GM23338 (cell line): ENCODE data around the gene CYP2D6. TPM values are rescaled to one million over a fixed set of nuclear protein-coding genes. Genes with fewer than 3 reads are reported as not detected.
A peak's percentile ranks its signal among the peaks of the same experiment; 100 is the strongest.
"Not testable (repeated sequence)": the region's sequence is repeated elsewhere in the genome, so short reads cannot be mapped to it uniquely, and the experiment has no call there.

ENCODE experiments used
- ATAC-seq: fragments of 200-7000 bp; cut with Tn5 transposase; 3 replicates; pipeline ENCODE4 v1.9.1; 2020
- DNase-seq: peaks from one replicate; pipeline ENCODE4 v3.0.0-alpha.2; 2015; ENCODE audit warnings: low spot score
- H2AFZ ChIP-seq: fragments of 200-600 bp; sonication (generic); 2 replicates; pipeline ENCODE4 v1.8.0; 2016; ENCODE audit warnings: antibody characterized with exemption, mild to moderate bottlenecking, moderate library complexity
- H3F3A ChIP-seq: fragments of 200-600 bp; sonication (generic); replicated peaks from 2 replicates; pipeline ENCODE4 v1.8.0; 2017; ENCODE audit warnings: antibody characterized with exemption, mixed run types, low read depth
- H3K27ac ChIP-seq: fragments of 200-600 bp; sonication (generic); 2 replicates; pipeline ENCODE4 v1.6.1; 2016; ENCODE audit warnings: low read depth
- H3K27me3 ChIP-seq: fragments of 200-600 bp; sonication (generic); 2 replicates; pipeline ENCODE4 v1.8.0; 2016; ENCODE audit warnings: mild to moderate bottlenecking, mixed run types, moderate library complexity; ENCODE audit not compliant: insufficient read depth
- H3K36me3 ChIP-seq: fragments of 200-600 bp; sonication (generic); 2 replicates; pipeline ENCODE4 v1.8.0; 2016; ENCODE audit warnings: mild to moderate bottlenecking; ENCODE audit not compliant: insufficient read depth
- H3K4me1 ChIP-seq: fragments of 200-600 bp; sonication (generic); 2 replicates; pipeline ENCODE4 v1.8.0; 2016; ENCODE audit warnings: mild to moderate bottlenecking, moderate library complexity; ENCODE audit not compliant: insufficient read depth
- H3K4me2 ChIP-seq: fragments of 200-600 bp; sonication (generic); 2 replicates; pipeline ENCODE4 v1.7.1; 2017; ENCODE audit warnings: mixed run types
- H3K4me3 ChIP-seq: fragments of 200-600 bp; sonication (generic); 2 replicates; pipeline ENCODE4 v1.6.1; 2016; ENCODE audit warnings: mixed run types
- H3K79me2 ChIP-seq: fragments of 200-600 bp; sonication (generic); replicated peaks from 2 replicates; pipeline ENCODE4 v1.8.0; 2017; ENCODE audit warnings: mild to moderate bottlenecking; ENCODE audit not compliant: insufficient read depth
- H3K9me2 ChIP-seq: fragments of 200-600 bp; sonication (generic); 2 replicates; pipeline ENCODE4 v1.8.0; 2017; ENCODE audit not compliant: insufficient read depth
- H4K20me1 ChIP-seq: fragments of 200-600 bp; sonication (generic); replicated peaks from 2 replicates; pipeline ENCODE4 v1.8.0; 2017; ENCODE audit warnings: mild to moderate bottlenecking; ENCODE audit not compliant: insufficient read depth
- H3K27ac Mint-ChIP-seq: 2 replicates; pipeline ENCODE4 v1.8.0; 2020; ENCODE audit warnings: inconsistent platforms, mild to moderate bottlenecking, moderate library complexity, mixed read lengths
- H3K27me3 Mint-ChIP-seq: 3 replicates; pipeline ENCODE4 v1.8.0; 2022; ENCODE audit warnings: low read depth, mild to moderate bottlenecking, moderate library complexity, mixed read lengths, inconsistent platforms; ENCODE audit not compliant: insufficient read depth, poor library complexity
- H3K36me3 Mint-ChIP-seq: 3 replicates; pipeline ENCODE4 v1.8.0; 2021; ENCODE audit warnings: low read depth, mild to moderate bottlenecking, inconsistent platforms, moderate library complexity, mixed read lengths
- H3K4me1 Mint-ChIP-seq: 3 replicates; pipeline ENCODE4 v1.8.0; 2020; ENCODE audit warnings: mild to moderate bottlenecking, inconsistent platforms, mixed read lengths
- H3K4me3 Mint-ChIP-seq: 3 replicates; pipeline ENCODE4 v1.8.0; 2021; ENCODE audit warnings: moderate library complexity, mild to moderate bottlenecking, inconsistent platforms, mixed read lengths
- H3K9me3 Mint-ChIP-seq: 3 replicates; pipeline ENCODE4 v1.8.0; 2020; ENCODE audit warnings: moderate library complexity, mild to moderate bottlenecking, inconsistent platforms, mixed read lengths
- CREB1 ChIP-seq: fragments of 250-450 bp; sonication (Bioruptor Pico); IDR thresholded peaks from 2 replicates; pipeline ENCODE4 v1.5.0; 2020; ENCODE audit warnings: low read depth, mild to moderate bottlenecking, moderate library complexity
- EZH2 ChIP-seq: fragments of 200-600 bp; sonication (generic); IDR thresholded peaks from one replicate; pipeline ENCODE4 v1.8.0; 2017; ENCODE audit warnings: antibody characterized with exemption, mild to moderate bottlenecking, low read depth; ENCODE audit not compliant: unreplicated experiment
- EZH2phosphoT487 ChIP-seq: fragments of 200-600 bp; sonication (generic); IDR thresholded peaks from one replicate; pipeline ENCODE4 v1.8.1; 2018; ENCODE audit warnings: antibody characterized with exemption; ENCODE audit not compliant: unreplicated experiment
- NANOG ChIP-seq: IDR thresholded peaks from 2 replicates; pipeline ENCODE4 v1.6.1; 2016; ENCODE audit warnings: antibody characterized with exemption, borderline replicate concordance
- REST ChIP-seq: IDR thresholded peaks from one replicate; pipeline ENCODE4 v1.6.1; 2018; ENCODE audit warnings: antibody characterized with exemption; ENCODE audit not compliant: unreplicated experiment
- STAT1 ChIP-seq: IDR thresholded peaks from one replicate; pipeline ENCODE4 v1.6.1; 2016; ENCODE audit warnings: antibody characterized with exemption; ENCODE audit not compliant: unreplicated experiment
- ZNF114 ChIP-seq: fragments of 250-450 bp; sonication (Bioruptor Pico); IDR thresholded peaks from 2 replicates; pipeline ENCODE4 v1.5.0; 2020; ENCODE audit warnings: mild to moderate bottlenecking, moderate library complexity
- polyA plus RNA-seq: library from polyadenylated mRNA; unstranded; fragments of >200 nt; fragmentation: Nextera tagmentation; extraction: Ambion mirVana; gene quantifications from 2 replicates; pipeline ENCODE4 v1.2.1, GENCODE V29; 2016
- total RNA-seq: library from RNA; depleted of rRNA; stranded (reverse); fragments of >200 nt; shearing (Covaris generic); gene quantifications from 2 replicates; pipeline ENCODE4 v1.2.3, GENCODE V29; 2014
- TF ChIP-seq, protein P1 (sequence below): fragments of 250-450 bp; sonication (Bioruptor Pico); IDR thresholded peaks from 2 replicates; pipeline ENCODE4 v1.5.0; 2020; ENCODE audit warnings: mild to moderate bottlenecking, moderate library complexity
- TF ChIP-seq, protein P2 (sequence below): IDR thresholded peaks from 2 replicates; pipeline ENCODE4 v1.6.1; 2016; ENCODE audit warnings: antibody characterized with exemption

The CYP2D6 gene
- total and polyA plus RNA-seq, 2 experiments from 2014 or later: 1.2 to 1.3 TPM

DNA sequence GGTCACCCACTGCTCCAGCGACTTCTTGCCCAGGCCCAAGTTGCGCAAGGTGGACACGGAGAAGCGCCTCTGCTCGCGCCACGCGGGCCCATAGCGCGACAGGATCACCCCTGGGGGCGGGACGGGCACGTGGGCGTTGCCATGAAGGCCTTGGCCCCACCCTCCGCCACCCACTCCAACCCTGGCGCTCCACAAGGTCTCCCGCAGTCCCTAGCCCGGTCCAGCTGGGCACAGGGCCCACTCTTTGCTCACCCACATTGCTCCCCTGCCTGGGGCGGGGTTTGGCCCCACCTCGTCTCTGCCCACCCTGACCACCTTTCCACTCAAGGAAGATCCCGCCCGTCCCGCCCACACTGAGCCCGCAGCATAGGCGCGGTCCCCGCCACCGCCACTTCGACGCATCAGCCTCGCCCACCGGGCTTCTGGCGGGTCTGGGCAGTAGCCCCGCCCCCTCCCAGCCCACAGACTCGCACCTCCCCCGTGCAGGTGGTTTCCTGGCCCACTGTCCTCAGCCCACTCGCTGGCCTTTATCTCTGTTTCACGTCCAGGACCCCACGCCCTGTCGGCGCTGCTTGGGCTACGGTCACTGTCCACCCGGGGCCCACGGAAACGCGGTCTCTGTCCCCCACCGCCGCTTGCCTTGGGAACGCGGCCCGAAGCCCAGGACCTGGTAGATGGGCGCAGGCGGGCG is 12.3 kb upstream of the CYP2D6 start:
- H3K79me2 ChIP-seq: no peaks in the 10 kb centered on the region
- no peak overlapping the region for H3K4me3 Mint-ChIP-seq
- ATAC-seq (peak; percentile 67), DNase-seq (no peak)
- peaks cover 18% of the 10 kb centered on the region for H3K36me3 Mint-ChIP-seq
- H3K27ac ChIP-seq: no peak overlapping the region
- no peaks in the 10 kb centered on the region for H3K4me1 ChIP-seq
- no peaks in the 10 kb centered on the region for H3K9me3 Mint-ChIP-seq
- no peaks in the 10 kb centered on the region for H3K36me3 ChIP-seq
- H3K27me3 Mint-ChIP-seq: peaks cover 8% of the 10 kb centered on the region
- no peaks in the 10 kb centered on the region for H3F3A ChIP-seq
- H3K4me1 Mint-ChIP-seq: no peaks in the 10 kb centered on the region
- no peak for TF ChIP-seq REST
- no peak for TF ChIP-seq CREB1 (CRISPR knock-in tag)
- no peak for TF ChIP-seq STAT1
- TF ChIP-seq ZNF114 (CRISPR knock-in tag): no peak
- TF ChIP-seq EZH2phosphoT487: no peak
- no peak for TF ChIP-seq NANOG
- TF ChIP-seq, protein P1, sequence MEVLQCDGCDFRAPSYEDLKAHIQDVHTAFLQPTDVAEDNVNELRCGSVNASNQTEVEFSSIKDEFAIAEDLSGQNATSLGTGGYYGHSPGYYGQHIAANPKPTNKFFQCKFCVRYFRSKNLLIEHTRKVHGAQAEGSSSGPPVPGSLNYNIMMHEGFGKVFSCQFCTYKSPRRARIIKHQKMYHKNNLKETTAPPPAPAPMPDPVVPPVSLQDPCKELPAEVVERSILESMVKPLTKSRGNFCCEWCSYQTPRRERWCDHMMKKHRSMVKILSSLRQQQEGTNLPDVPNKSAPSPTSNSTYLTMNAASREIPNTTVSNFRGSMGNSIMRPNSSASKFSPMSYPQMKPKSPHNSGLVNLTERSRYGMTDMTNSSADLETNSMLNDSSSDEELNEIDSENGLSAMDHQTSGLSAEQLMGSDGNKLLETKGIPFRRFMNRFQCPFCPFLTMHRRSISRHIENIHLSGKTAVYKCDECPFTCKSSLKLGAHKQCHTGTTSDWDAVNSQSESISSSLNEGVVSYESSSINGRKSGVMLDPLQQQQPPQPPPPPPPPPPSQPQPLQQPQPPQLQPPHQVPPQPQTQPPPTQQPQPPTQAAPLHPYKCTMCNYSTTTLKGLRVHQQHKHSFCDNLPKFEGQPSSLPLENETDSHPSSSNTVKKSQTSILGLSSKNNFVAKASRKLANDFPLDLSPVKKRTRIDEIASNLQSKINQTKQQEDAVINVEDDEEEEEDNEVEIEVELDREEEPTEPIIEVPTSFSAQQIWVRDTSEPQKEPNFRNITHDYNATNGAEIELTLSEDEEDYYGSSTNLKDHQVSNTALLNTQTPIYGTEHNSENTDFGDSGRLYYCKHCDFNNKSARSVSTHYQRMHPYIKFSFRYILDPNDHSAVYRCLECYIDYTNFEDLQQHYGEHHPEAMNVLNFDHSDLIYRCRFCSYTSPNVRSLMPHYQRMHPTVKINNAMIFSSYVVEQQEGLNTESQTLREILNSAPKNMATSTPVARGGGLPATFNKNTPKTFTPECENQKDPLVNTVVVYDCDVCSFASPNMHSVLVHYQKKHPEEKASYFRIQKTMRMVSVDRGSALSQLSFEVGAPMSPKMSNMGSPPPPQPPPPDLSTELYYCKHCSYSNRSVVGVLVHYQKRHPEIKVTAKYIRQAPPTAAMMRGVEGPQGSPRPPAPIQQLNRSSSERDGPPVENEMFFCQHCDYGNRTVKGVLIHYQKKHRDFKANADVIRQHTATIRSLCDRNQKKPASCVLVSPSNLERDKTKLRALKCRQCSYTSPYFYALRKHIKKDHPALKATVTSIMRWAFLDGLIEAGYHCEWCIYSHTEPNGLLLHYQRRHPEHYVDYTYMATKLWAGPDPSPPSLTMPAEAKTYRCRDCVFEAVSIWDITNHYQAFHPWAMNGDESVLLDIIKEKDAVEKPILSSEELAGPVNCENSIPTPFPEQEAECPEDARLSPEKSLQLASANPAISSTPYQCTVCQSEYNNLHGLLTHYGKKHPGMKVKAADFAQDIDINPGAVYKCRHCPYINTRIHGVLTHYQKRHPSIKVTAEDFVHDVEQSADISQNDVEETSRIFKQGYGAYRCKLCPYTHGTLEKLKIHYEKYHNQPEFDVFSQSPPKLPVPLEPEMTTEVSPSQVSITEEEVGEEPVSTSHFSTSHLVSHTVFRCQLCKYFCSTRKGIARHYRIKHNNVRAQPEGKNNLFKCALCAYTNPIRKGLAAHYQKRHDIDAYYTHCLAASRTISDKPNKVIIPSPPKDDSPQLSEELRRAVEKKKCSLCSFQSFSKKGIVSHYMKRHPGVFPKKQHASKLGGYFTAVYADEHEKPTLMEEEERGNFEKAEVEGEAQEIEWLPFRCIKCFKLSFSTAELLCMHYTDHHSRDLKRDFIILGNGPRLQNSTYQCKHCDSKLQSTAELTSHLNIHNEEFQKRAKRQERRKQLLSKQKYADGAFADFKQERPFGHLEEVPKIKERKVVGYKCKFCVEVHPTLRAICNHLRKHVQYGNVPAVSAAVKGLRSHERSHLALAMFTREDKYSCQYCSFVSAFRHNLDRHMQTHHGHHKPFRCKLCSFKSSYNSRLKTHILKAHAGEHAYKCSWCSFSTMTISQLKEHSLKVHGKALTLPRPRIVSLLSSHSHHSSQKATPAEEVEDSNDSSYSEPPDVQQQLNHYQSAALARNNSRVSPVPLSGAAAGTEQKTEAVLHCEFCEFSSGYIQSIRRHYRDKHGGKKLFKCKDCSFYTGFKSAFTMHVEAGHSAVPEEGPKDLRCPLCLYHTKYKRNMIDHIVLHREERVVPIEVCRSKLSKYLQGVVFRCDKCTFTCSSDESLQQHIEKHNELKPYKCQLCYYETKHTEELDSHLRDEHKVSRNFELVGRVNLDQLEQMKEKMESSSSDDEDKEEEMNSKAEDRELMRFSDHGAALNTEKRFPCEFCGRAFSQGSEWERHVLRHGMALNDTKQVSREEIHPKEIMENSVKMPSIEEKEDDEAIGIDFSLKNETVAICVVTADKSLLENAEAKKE (CRISPR knock-in tag): no peak
- TF ChIP-seq, protein P2, sequence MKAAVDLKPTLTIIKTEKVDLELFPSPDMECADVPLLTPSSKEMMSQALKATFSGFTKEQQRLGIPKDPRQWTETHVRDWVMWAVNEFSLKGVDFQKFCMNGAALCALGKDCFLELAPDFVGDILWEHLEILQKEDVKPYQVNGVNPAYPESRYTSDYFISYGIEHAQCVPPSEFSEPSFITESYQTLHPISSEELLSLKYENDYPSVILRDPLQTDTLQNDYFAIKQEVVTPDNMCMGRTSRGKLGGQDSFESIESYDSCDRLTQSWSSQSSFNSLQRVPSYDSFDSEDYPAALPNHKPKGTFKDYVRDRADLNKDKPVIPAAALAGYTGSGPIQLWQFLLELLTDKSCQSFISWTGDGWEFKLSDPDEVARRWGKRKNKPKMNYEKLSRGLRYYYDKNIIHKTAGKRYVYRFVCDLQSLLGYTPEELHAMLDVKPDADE: no peak
- no peak for TF ChIP-seq EZH2
- no peak overlapping the region for H3K4me3 ChIP-seq
- H3K27me3 ChIP-seq: no peaks in the 10 kb centered on the region
- no peaks in the 10 kb centered on the region for H4K20me1 ChIP-seq
- H3K9me2 ChIP-seq: no peaks in the 10 kb centered on the region
- H3K4me2 ChIP-seq: no peak overlapping the region
- H3K27ac Mint-ChIP-seq: no peak overlapping the region
- no peak overlapping the region for H2AFZ ChIP-seq

DNA sequence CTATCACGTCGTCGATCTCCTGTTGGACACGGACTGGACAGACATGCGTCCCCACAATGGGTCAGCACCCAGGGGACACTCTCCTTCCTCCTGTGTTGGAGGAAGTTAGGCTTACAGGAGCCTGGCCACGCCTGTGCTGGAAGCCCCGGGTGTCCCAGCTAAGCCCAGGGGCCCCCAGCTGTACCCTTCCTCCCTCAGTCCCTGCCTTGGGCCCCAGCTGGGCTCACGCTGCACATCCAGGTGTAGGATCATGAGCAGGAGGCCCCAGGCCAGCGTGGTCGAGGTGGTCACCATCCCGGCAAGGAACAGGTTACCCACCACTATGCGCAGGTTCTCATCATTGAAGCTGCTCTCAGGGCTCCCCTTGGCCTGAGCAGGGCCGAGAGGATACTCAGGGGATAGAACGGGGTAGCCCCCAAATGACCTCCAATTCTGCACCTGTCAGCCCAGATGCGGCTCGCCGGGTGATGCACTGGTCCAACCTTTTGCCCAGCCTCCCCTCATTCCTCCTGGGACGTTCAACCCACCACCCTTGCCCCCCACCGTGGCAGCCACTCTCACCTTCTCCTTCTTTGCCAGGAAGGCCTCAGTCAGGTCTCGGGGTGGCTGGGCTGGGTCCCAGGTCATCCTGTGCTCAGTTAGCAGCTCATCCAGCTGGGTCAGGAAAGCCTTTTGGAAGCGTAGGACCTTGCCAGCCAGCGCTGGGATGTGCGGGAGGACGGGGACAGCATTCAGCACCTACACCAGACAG is 10.9 kb upstream of the CYP2D6 start:
- H3K4me1 Mint-ChIP-seq, H3K27me3 Mint-ChIP-seq, H3K9me3 Mint-ChIP-seq, H3K79me2 ChIP-seq, H3K36me3 ChIP-seq, H4K20me1 ChIP-seq, H3K27ac Mint-ChIP-seq, H3K4me3 Mint-ChIP-seq, DNase-seq, H3K9me2 ChIP-seq, H2AFZ ChIP-seq, H3K4me1 ChIP-seq, H3K4me2 ChIP-seq, ATAC-seq, H3K4me3 ChIP-seq, H3F3A ChIP-seq, H3K27me3 ChIP-seq, H3K27ac ChIP-seq: not testable (repeated sequence)
- peaks cover 13% of the 10 kb centered on the region for H3K36me3 Mint-ChIP-seq
